SU-DHL-6 (cell line): Measurements from ENCODE around the gene RHEB.

Source experiments
- CTCF ChIP-seq: fragments of 200-600 bp; sonication (generic); IDR thresholded peaks from one replicate; pipeline ENCODE4 v1.5.1; 2017; ENCODE audit warnings: antibody characterized with exemption, mild to moderate bottlenecking, low read length, moderate library complexity; ENCODE audit not compliant: insufficient read depth, poor library complexity, severe bottlenecking
- EZH2phosphoT487 ChIP-seq: fragments of 200-600 bp; sonication (generic), shearing (Covaris generic); conservative IDR thresholded peaks from 2 replicates; pipeline ENCODE4 v1.6.1; 2018; ENCODE audit warnings: mild to moderate bottlenecking, antibody characterized with exemption, low read length, moderate library complexity, mixed read lengths

GRCh38 chr7:151444632-151445031 lies 75.1 kb downstream of the RHEB start:
- TF ChIP-seq CTCF (no peak), EZH2phosphoT487 (no peak)
